ENCODE data around the gene ITGB1.

- TF ChIP-seq CTCF (IDR thresholded peaks at IDR 0.05 in 8 of 11, conservative IDR thresholded peaks at IDR 0.05 in 3 of 11) (no peak), POLR2AphosphoS5 (IDR thresholded peaks at IDR 0.05) (no peak), POLR2A (IDR thresholded peaks at IDR 0.05) (no peak)
These were observed 6.9 kb downstream of the ITGB1 start for GRCh38 chr10:32951111-32951510.
